ENCODE data around the gene TRPC4AP.

- no peak for TF ChIP-seq POLR2A (IDR thresholded peaks at IDR 0.05)
- TF ChIP-seq CTCF (IDR thresholded peaks at IDR 0.05), result no peak
Measured at GRCh38 chr20:34954904-34955230, 137.7 kb downstream of the TRPC4AP start.
